HepG2 (cell line): Measurements from ENCODE around the gene ARHGAP45. TPM values are rescaled to one million over a fixed set of nuclear protein-coding genes. Genes with fewer than 3 reads are reported as not detected.
A peak's percentile ranks its signal among the peaks of the same experiment; 100 is the strongest.

Experiments
- BRD4 ChIP-seq: sonication (generic); formaldehyde crosslinking; IDR thresholded peaks from 2 replicates; pipeline ENCODE4 v1.4.0; 2020; ENCODE audit warnings: missing genetic modification reagents
- FOXK1 ChIP-seq: sonication (generic); formaldehyde crosslinking; IDR thresholded peaks from 2 replicates; pipeline ENCODE4 v1.4.0; 2020; ENCODE audit warnings: low read depth, missing genetic modification reagents, borderline replicate concordance
- POGK ChIP-seq: sonication (generic); formaldehyde crosslinking; conservative IDR thresholded peaks from 2 replicates; pipeline ENCODE4 v1.8.0; 2022; ENCODE audit warnings: mild to moderate bottlenecking, moderate library complexity, missing genetic modification reagents
- POLR2AphosphoS5 ChIP-seq: IDR thresholded peaks from 2 replicates; pipeline ENCODE4 v1.6.1; 2012; ENCODE audit warnings: low read depth, low read length
- RERE ChIP-seq: IDR thresholded peaks from 2 replicates; pipeline ENCODE4 v1.6.1; 2016; ENCODE audit warnings: low read depth, missing genetic modification reagents, missing compliant biosample characterization
- TBX2 ChIP-seq: sonication (generic); formaldehyde crosslinking; IDR thresholded peaks from 2 replicates; pipeline ENCODE4 v1.5.0; 2020; ENCODE audit warnings: missing genetic modification reagents, mild to moderate bottlenecking, borderline replicate concordance
- ZC3H13 ChIP-seq: sonication (generic); formaldehyde crosslinking; IDR thresholded peaks from 2 replicates; pipeline ENCODE4 v1.8.1; 2023; ENCODE audit warnings: mild to moderate bottlenecking, missing genetic modification reagents, moderate library complexity
- ZFX ChIP-seq: sonication (generic); formaldehyde crosslinking; IDR thresholded peaks from 2 replicates; pipeline ENCODE4 v1.4.0; 2020; ENCODE audit warnings: mild to moderate bottlenecking, low read depth, missing genetic modification reagents, moderate library complexity
- ZNF160 ChIP-seq: sonication (generic); formaldehyde crosslinking; IDR thresholded peaks from 2 replicates; pipeline ENCODE4 v1.8.0; 2022; ENCODE audit warnings: mild to moderate bottlenecking, inconsistent platforms, missing genetic modification reagents
- ZNF33B ChIP-seq: sonication (generic); formaldehyde crosslinking; IDR thresholded peaks from 2 replicates; pipeline ENCODE4 v1.5.1; 2020; ENCODE audit warnings: mild to moderate bottlenecking, missing genetic modification reagents
- ZNF639 ChIP-seq: conservative IDR thresholded peaks from 2 replicates; pipeline ENCODE4 v1.6.1; 2018; ENCODE audit warnings: missing genetic modification reagents
- polyA plus RNA-seq, 8 experiments: library from polyadenylated mRNA; depleted of rRNA in 3 of 8; stranded (reverse) in 7 of 8; unstranded in 1 of 8; fragments of >200 nt; fragmentation: Illumina TruSeq in 4 of 8; extraction: Trizol in 4 of 8; gene quantifications; 2 replicates each; pipeline versions ENCODE4 v1.2.1 to v1.2.3, GENCODE V29; 2011 to 2016; ENCODE audit warnings: low read depth in 4 of 8, missing spikeins in 1 of 8, mixed read lengths in 1 of 8; ENCODE audit not compliant: insufficient read depth in 1 of 8
- total RNA-seq, 5 experiments: library from RNA; depleted of rRNA; stranded (reverse); fragments of >200 nt; fragmentation: Illumina TruSeq; extraction: Trizol; gene quantifications; 2 replicates each; pipeline ENCODE4 v1.2.3, GENCODE V29; 2016; ENCODE audit warnings: low read depth in 1 of 5
- TF ChIP-seq, protein P1 (sequence below): IDR thresholded peaks from 2 replicates; pipeline ENCODE4 v1.6.1; 2016; ENCODE audit warnings: missing compliant biosample characterization, missing genetic modification reagents, borderline replicate concordance
- TF ChIP-seq, protein P2 (sequence below): sonication (generic); formaldehyde crosslinking; IDR thresholded peaks from 2 replicates; pipeline ENCODE4 v1.4.0; 2020; ENCODE audit warnings: missing genetic modification reagents
- TF ChIP-seq, protein P3 (sequence below): sonication (generic); formaldehyde crosslinking; IDR thresholded peaks from 2 replicates; pipeline ENCODE4 v1.4.0; 2020; ENCODE audit warnings: missing genetic modification reagents, low read depth, mild to moderate bottlenecking, borderline replicate concordance

ARHGAP45 gene
- total and polyA plus RNA-seq, 2 of the 13 experiments (the other 11 are each of a cell fraction or from before 2014, with no cell fraction given), result 0.84 to 32.0 TPM

DNA sequence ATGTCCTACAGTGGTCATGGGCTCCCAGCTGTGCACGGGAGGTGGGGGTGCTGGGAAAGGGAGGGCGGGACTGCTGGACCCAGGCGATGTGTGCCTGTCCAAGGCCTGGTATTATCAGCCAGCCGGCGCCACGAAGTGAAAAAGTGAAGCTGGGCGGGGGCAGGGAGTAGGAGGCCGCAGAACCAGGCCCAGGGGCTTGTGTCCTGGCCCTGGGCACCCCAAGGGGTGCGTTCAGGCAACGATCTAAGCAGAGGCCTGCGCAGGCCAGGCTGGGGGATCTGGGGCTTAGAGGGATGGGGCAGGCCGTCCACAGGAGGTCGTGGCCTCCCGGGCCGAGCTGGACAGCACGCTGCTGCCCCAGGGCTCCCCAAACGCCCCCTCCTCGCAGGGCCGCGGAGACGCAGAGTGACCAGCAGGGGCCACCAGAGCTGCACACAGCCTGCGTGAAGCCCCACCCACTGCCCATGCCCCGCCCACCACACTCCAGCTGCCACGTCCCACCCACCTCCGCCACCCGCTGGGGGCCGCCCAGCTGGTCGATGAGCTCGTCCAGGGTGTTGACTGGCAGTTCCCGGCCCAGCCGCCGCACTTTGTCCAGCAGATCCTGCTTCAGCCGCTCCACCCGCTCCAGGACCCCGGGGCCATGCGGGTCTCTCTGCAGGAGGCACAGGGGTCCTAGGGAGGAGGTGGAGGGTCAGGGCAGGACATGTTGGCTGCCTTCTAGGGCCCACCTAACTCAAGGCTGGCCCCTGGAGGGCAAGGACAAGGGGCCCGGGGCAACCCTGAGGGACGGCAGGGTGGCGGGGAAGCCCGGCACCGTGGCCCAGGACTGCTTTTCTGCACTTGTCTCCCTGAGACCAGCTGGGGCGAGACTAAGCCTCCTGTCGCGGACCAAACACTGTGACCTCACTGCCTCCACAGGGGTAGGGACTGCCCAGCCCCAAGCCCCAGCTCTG, 46.3 kb downstream of the ARHGAP45 start (continued):
- TF ChIP-seq ZNF639, result 0 out of 2 replicates have a peak, but pooled peaks have one; percentile 64
- TF ChIP-seq ZC3H13, result no peak
- TF ChIP-seq RERE, result 0 out of 2 replicates have a peak, but pooled peaks have one; percentile 31
- peak; percentile 69; the same call in 1 of the 2 replicates for TF ChIP-seq FOXK1 (CRISPR knock-in tag)
- TF ChIP-seq, protein P1, sequence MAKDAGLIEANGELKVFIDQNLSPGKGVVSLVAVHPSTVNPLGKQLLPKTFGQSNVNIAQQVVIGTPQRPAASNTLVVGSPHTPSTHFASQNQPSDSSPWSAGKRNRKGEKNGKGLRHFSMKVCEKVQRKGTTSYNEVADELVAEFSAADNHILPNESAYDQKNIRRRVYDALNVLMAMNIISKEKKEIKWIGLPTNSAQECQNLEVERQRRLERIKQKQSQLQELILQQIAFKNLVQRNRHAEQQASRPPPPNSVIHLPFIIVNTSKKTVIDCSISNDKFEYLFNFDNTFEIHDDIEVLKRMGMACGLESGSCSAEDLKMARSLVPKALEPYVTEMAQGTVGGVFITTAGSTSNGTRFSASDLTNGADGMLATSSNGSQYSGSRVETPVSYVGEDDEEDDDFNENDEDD, result peak; percentile 16; the same call in 1 of the 2 replicates
- TF ChIP-seq BRD4, result no peak; the same call in 1 of the 2 replicates
- TF ChIP-seq, protein P2, sequence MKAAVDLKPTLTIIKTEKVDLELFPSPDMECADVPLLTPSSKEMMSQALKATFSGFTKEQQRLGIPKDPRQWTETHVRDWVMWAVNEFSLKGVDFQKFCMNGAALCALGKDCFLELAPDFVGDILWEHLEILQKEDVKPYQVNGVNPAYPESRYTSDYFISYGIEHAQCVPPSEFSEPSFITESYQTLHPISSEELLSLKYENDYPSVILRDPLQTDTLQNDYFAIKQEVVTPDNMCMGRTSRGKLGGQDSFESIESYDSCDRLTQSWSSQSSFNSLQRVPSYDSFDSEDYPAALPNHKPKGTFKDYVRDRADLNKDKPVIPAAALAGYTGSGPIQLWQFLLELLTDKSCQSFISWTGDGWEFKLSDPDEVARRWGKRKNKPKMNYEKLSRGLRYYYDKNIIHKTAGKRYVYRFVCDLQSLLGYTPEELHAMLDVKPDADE, result no peak
- TF ChIP-seq ZFX (CRISPR knock-in tag), result peak; percentile 77
- no peak for TF ChIP-seq ZNF33B (CRISPR knock-in tag)
- TF ChIP-seq ZNF160 (CRISPR knock-in tag), result 0 out of 2 replicates have a peak, but pooled peaks have one; percentile 17
- TF ChIP-seq TBX2 (CRISPR knock-in tag), result peak; percentile 92
- TF ChIP-seq, protein P3, sequence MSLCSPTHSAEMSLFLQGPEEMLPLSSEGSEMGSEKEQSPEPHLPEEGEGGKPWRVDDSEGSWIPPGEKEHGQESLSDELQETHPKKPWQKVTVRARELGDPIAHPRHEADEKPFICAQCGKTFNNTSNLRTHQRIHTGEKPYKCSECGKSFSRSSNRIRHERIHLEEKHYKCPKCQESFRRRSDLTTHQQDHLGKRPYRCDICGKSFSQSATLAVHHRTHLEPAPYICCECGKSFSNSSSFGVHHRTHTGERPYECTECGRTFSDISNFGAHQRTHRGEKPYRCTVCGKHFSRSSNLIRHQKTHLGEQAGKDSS (CRISPR knock-in tag), result peak; percentile 82; the same call in 1 of the 2 replicates
- 0 out of 2 replicates have a peak, but pooled peaks have one; percentile 20 for TF ChIP-seq POGK (CRISPR knock-in tag)
- TF ChIP-seq POLR2AphosphoS5, result peak; percentile 64
